Measurements from ENCODE around the gene CCDC69. TPM values are rescaled to one million over a fixed set of nuclear protein-coding genes. Genes with fewer than 3 reads are reported as not detected.

CCDC69 gene
- total RNA-seq, 1 donor from 2014 or later: 0.78 TPM

DNA sequence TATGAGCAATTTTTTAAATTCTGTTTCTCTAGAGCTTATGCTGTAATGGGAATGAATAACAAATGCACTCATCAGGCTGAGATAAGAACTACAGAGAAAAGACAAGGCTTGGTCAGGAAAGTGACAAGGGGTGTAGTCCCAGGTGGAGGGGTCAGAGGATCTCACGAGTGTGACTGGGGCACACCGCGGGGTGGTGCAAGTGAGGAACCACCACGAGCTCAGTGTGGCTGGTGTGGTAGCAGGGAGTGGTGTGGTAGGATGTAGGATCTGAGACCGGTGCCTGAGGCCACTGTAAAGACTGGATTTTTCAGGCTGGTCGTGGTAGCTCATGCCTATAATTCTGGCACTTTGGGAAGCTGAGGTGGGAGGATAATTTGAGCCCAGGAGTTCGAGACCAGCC, 75.3 kb downstream of the CCDC69 start:
- Mint-ChIP-seq H3K9me3 (ENCODE audit: unreplicated experiment) (no peaks in the 10 kb centered on the region), H3K36me3 (ENCODE audit: unreplicated experiment) (peaks cover 8% of the 10 kb centered on the region), H3K4me1 (ENCODE audit: unreplicated experiment) (peaks cover 31% of the 10 kb centered on the region), H3K27me3 (ENCODE audit: unreplicated experiment) (no peaks in the 10 kb centered on the region), H3K4me3 (ENCODE audit: unreplicated experiment) (no peak overlapping the region), H3K27ac (ENCODE audit: unreplicated experiment) (peak overlapping the region; percentile 41)
- TF ChIP-seq CTCF (IDR thresholded peaks at IDR 0.05): no peak
- DNase-seq (ENCODE audit: extremely low spot score, unreplicated experiment): no peak

DNA sequence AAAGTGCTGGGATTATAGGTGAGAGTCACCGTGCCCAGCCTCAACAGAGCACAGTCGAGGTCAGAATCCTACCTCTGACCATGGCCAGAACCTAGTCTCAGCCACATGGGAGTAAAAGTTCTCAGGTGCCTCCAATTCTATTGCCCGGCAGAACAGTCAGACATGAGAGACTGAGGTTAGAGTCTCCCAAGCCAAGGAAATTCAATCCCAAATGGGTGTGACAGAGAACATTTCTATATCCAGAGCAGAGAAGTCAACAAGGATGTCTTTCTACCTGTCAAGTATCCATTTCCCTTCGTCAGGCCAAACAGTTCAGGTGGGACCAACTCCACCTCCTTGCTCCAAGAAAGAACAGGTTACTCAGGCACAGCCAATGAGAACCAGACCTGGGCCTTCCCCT, 76.9 kb downstream of the CCDC69 start:
- peaks cover 9% of the 10 kb centered on the region for H3K36me3 Mint-ChIP-seq (ENCODE audit: unreplicated experiment)
- DNase-seq (ENCODE audit: extremely low spot score, unreplicated experiment): no peak
- H3K4me3 Mint-ChIP-seq (ENCODE audit: unreplicated experiment): no peak overlapping the region
- TF ChIP-seq CTCF (IDR thresholded peaks at IDR 0.05): no peak
- H3K9me3 Mint-ChIP-seq (ENCODE audit: unreplicated experiment): no peaks in the 10 kb centered on the region
- no peaks in the 10 kb centered on the region for H3K27me3 Mint-ChIP-seq (ENCODE audit: unreplicated experiment)
- H3K4me1 Mint-ChIP-seq (ENCODE audit: unreplicated experiment): peaks cover 37% of the 10 kb centered on the region
- peak overlapping the region; percentile 50 for H3K27ac Mint-ChIP-seq (ENCODE audit: unreplicated experiment)

DNA sequence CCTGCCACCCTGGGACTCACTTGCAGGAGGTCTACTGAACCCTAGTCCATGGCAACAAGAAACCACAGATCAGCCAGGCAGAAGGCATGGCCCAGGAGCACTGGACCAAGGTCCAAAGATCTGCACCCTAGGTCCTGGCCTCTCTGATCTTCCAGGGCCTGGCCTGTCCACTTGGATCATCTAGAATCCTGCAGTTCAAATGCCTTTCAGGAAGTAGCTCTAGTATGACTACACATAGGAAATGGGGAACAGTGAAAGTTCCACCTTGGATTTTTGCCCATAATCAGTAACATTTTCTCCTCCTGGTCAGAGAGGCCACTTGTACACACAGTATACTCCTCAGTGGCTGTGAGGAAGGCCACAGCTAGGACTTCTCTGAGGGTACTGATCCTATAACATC, 77.8 kb downstream of the CCDC69 start:
- TF ChIP-seq CTCF (IDR thresholded peaks at IDR 0.05): no peak
- Mint-ChIP-seq H3K4me1 (ENCODE audit: unreplicated experiment) (peaks cover 37% of the 10 kb centered on the region), H3K27ac (ENCODE audit: unreplicated experiment) (no peak overlapping the region), H3K36me3 (ENCODE audit: unreplicated experiment) (peaks cover 12% of the 10 kb centered on the region), H3K27me3 (ENCODE audit: unreplicated experiment) (no peaks in the 10 kb centered on the region), H3K9me3 (ENCODE audit: unreplicated experiment) (no peaks in the 10 kb centered on the region), H3K4me3 (ENCODE audit: unreplicated experiment) (no peak overlapping the region)
- DNase-seq (ENCODE audit: extremely low spot score, unreplicated experiment): no peak

GRCh38 chr5:151144922-151145321, 79.0 kb downstream of the CCDC69 start:
- Mint-ChIP-seq H3K27ac (ENCODE audit: unreplicated experiment) (no peak overlapping the region), H3K9me3 (ENCODE audit: unreplicated experiment) (no peaks in the 10 kb centered on the region), H3K27me3 (ENCODE audit: unreplicated experiment) (no peaks in the 10 kb centered on the region), H3K4me1 (ENCODE audit: unreplicated experiment) (peaks cover 31% of the 10 kb centered on the region), H3K36me3 (ENCODE audit: unreplicated experiment) (peaks cover 12% of the 10 kb centered on the region), H3K4me3 (ENCODE audit: unreplicated experiment) (no peak overlapping the region)
- DNase-seq (ENCODE audit: extremely low spot score, unreplicated experiment): no peak
- TF ChIP-seq CTCF (IDR thresholded peaks at IDR 0.05): no peak

DNA sequence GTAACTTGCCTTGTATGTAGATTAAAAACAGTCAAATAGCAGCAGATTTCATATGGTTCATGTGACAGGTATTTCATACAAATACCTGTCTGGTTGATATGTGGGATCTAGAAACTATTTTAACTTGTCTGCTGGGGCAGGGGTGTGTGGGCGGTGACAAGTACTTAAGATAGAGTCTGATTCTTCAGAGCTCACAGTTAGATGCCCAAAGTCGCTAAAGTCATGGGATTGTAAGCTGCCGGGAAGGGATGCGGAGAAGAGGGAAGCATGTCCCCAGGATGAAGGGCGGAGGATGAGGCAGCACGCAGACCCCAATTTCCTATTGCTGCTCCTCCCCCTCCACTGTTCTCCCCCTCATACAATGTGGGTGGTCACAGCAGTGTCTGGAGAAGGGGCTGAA, 79.6 kb downstream of the CCDC69 start:
- Mint-ChIP-seq H3K27ac (ENCODE audit: unreplicated experiment) (no peak overlapping the region), H3K27me3 (ENCODE audit: unreplicated experiment) (no peaks in the 10 kb centered on the region), H3K36me3 (ENCODE audit: unreplicated experiment) (peaks cover 12% of the 10 kb centered on the region), H3K4me1 (ENCODE audit: unreplicated experiment) (peaks cover 28% of the 10 kb centered on the region), H3K4me3 (ENCODE audit: unreplicated experiment) (no peak overlapping the region), H3K9me3 (ENCODE audit: unreplicated experiment) (no peaks in the 10 kb centered on the region)
- TF ChIP-seq CTCF (IDR thresholded peaks at IDR 0.05): no peak
- no peak for DNase-seq (ENCODE audit: extremely low spot score, unreplicated experiment)
